Activated CD4-positive, alpha-beta T cell treated with anti-CD3 and anti-CD28 coated beads, Interleukin-2, amount 50 U/mL, for 4 hours (primary cell): ENCODE data around the gene S100A2.
A peak's percentile ranks its signal among the peaks of the same experiment; 100 is the strongest.
"Not testable (repeated sequence)": the region's sequence is repeated elsewhere in the genome, so short reads cannot be mapped to it uniquely, and the experiment has no call there.

Experiments used
- DNase-seq, 2 experiments: peaks; one replicate each; pipeline ENCODE4 v3.0.0-alpha.2; 2020

The S100A2 gene

GRCh38 chr1:153562021-153562420, 3.6 kb downstream of the S100A2 start:
- DNase-seq: not testable (repeated sequence)

- no peak for DNase-seq
These were observed 4.1 kb downstream of the S100A2 start for GRCh38 chr1:153561466-153561985.

DNA sequence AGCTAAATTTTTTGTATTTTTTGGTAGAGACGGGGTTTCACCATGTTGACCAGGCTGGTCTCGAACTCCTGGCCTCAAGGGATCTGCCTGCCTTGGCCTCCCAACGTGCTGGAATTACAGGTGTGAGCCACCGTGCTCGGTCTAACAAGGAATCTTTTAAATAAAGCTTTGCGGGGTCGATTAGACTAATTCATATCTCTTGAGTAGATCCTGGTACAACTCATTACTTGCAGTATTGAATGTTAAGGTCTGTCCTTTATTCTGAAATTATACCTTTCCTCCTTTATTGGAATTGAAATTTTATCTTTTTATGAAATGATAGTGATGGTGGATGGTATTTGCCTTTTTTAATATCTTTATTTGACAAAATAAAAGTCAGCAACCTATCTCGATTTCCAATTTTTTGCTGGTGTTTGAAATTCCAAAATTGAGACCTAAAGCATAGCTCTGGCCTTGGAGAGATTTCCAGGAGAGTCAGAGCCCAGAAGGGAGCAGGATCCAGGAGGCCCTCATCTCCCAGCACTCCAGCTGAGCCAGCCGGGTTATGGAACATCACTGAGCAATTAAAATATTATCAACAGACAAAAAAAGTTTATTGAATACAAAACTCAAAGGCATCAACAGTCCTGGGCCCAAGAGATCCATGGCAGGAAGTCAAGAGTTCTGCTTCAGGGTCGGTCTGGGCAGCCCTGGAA, 4.7 kb downstream of the S100A2 start:
- DNase-seq: no peak

- no peak for DNase-seq
These were observed 5.4 kb downstream of the S100A2 start for GRCh38 chr1:153560241-153560640.

- no peak for DNase-seq
These were observed 7.8 kb downstream of the S100A2 start for GRCh38 chr1:153557877-153558276.

GRCh38 chr1:153556348-153556747, 9.3 kb downstream of the S100A2 start:
- no peak for DNase-seq

DNA sequence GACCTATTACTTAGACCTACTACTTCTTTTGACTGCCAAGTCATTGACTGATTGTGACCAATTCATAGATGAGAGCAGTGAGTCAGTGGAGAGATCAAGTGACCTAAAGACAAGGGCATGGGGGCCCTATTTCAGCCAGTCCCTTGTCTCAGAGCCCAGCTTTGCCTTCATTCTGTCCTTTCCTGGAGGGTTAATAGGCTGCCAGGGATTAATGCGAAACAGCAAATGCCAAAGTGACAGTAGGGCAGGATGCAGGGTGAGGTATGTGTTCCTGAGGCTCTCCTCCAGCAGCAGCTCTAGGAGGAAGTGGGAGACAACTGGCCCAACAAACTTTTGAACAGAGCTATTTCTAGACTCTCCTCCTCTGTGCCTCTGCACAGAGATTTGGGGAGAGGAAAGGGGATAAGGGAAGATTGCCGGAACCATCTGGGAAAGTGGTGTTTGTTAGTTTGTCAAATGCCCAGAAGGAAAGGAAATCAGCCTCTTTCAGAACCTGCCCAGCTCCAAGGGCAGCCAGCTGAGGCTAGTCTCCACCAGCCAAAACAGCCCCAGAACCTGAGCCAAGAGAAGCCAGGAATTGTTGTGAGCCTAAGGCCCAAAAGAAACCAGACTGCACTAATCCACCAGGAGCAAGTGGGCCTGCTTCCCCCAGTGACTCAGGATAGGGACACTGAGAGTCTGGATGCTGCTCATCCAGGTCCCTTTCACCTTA, 11.7 kb downstream of the S100A2 start:
- DNase-seq: no peak

GRCh38 chr1:153553096-153553495, 12.5 kb downstream of the S100A2 start:
- no peak for DNase-seq

DNA sequence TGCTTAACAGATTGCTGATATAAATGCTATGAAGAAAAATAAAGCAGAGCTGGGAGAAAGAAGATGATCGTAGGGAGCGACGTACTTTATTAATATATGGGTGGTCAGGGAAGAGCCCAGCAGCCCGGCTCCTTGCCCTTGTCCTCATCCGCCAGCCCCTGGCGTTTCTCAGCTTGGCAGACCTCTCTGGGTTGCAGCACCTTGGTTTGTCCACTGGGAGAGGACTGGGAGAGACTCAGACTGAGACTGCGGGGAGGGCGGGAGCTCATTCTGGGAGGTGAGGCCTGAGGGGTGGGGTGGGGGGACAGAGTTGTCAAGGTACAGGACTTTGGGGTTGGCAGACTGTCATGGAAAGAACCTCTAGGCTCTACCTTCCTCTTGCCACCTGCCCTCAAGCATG, 13.3 kb downstream of the S100A2 start:
- DNase-seq: no peak

DNA sequence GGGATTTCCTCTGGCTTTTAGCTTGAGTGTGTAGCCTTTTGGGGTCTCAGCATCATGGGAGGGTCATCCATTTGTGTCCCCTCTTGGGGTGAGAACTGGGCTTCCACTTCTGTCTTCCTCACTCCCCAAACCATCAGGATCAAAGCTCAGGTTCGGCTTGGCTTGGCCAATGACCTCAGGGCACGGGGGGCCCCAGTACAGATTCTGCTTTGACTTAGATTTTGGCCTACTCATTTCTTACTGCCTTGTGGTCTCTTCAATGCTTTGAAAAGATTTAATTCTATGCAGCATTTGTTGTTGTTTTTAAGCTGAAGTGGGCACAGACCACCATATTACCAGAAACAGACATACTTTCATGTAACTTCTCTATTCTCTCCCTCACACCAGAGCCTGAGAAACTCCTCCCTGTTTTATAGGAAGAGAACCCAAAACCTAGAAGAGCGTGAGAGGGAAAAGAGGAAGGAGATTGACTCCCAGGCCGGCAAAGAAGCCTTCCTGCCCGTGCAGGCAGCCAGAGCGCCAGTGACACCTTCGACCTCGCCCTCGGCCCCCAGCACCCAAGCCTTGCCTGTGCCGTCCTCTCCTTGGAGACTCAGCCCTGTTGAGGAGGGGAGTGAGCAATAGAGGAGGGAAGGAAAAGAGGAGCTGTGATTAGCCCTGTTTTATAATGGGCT, 14.7 kb downstream of the S100A2 start:
- no peak for DNase-seq

- no peak for DNase-seq
These were observed 15.3 kb downstream of the S100A2 start for GRCh38 chr1:153550398-153550758.

DNA sequence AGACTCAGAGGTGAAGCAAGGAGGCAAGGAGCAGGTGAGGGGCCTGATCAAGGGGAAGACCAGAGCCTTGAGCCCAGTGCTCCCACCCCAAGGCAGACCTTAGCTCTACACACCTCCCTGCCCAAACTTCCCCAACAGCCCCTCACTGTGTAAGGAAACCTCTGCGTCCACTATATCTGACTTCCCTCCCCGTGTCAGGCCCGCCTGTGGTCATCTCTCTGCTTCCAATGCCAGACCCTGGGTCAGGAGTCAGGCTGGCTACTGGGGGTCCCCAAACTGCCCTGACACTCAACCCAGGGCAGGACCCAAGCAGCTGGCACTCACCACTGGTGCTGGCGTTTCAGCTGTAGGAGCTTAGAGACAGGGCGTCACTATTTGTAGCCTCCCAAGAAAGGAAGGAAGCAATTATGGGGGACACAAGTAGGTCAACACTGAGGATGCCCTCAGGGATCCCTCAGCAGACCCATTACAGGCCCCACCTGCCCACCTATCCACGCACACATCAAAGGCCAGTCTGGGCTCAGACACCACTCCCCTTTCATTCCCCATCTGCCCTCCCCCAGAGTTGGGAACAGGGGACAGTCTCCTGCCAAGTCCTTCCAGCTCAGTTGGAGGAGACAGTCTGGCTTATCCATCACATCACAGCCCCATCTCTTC, 15.8 kb downstream of the S100A2 start:
- DNase-seq: no peak

GRCh38 chr1:153548722-153549688, 16.6 kb downstream of the S100A2 start, which contains the start of gene S100A3:
Gene S100A3, minus strand, starts transcription at chr1:153549258. Its CDS starts 773 bp downstream, at chr1:153548485.
- no peak for DNase-seq

DNA sequence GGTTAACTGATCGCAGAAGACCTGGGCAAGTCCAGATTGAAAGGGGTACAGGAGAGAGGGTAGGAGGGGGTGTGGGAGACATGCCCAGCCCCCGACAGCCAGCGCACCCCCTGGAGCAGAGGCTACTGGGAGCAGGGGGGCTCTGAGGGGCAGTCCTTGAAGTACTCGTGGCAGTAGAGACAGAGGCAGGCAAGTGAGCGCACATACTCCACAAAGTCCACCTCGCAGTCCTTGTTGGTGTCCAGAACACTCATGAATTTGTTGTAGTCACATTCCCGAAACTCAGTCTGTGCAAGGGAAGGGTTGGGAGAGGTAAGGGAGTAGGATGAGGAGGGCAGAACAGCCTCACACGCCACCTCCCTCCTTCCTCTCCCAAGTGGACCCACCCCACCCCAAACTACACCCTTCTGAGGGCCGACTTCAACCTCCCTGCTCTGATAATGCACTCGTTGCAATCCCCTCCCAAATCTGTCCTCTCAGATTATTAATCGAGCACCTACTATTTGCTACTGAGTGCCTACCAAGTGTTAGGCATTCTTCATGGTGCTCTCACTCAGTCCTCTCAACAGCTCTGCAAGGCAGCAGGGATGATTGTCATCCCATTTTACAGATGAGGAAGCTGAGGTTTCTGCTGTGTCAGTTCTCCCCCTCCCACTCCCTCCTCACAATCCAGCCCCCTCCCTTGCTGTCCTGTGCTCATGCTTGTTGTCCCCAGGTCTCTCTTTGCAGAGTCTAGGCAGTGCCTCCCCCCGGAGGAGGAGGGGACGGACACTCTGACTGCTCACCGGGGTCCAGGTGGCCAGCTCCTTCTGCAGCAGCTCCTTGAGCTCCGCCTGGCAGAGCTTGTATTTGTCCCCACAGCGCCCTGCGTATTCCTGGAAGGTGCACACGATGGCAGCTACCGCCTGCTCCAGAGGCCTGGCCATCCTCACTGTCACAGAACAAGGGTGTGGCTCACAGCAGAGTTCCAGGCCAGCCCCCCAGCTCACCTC, 17.8 kb downstream of the S100A2 start:
- no peak for DNase-seq

- no peak for DNase-seq
These were observed 18.7 kb downstream of the S100A2 start for GRCh38 chr1:153546796-153547559.

DNA sequence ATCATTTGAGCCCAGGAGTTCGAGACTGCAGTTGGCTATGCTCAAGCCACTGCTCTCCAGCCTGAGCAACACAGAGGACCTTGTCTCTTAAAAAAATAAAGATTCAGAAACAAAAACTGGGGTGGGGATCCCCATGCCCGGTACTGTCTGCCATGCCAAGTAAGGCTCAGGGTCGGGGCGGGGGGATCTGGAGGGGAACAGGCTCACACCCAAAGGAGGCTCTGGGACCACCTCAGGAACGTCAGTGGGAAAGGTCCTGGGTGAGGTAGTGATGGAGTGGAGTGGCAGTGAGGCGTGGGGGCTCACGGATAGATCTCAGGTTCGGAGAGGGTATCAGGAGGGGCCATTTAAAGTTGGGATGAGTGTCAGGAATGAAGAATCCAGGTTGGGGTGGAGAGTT, 19.3 kb downstream of the S100A2 start:
- no peak for DNase-seq

DNA sequence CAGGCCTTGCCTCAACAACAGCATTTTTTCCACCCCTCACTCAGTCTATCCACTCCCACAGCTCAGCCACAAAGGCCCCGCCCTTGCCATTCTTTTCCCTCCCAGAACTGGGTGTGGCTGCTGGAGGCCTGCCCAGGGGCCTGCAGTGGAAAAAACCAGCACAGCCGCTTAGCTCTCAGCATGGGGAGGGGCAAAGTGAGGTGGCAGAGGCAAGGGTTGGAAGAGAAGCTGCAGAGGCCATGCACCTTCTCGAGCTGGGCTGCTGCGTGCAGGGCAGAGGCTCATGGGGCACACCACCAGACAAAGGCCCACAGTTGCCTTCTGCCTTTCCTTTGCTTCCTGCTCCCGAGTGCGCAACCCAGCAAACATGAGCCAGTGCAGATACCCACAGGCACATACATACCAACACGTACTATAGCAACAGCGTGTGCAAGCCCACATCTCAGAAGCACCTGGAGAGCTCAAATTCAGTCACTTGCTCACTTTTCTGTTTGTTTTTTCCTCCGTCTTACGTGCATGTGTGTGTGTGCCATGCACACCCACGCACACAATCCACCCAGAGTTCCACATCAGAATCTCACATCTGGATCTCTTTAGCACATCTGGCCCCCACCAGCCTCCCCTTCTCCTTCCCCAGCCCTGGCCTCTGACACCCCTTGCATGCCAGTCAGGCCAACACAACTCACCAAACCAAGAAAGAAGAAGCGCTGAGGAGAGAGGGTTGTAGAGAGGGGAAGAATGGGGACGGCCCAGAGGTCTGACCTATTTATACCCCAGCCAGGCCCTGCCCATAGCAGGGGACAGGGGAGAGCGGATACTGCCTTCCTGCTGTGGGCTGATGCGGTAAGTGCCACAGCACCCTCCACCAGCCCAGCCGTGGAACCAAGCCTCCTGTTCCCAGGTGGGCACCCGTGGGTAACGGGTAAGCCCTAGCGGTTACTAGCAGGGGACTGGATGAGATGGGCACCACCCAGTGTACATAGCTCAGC, 20.3 kb downstream of the S100A2 start, which contains the start of gene S100A4:
Gene S100A4 (minus strand): TSS at position 740 of the 989 bp plus-strand sequence. CDS start 1,012 bp downstream, outside the sequence.
- peak; percentile 90 for DNase-seq

- no peak for DNase-seq
These were observed 21.1 kb downstream of the S100A2 start for GRCh38 chr1:153544453-153545066.
